Activated naive CD4-positive, alpha-beta T cell treated with anti-CD3 and anti-CD28 coated beads for 36 hours (primary cell): ENCODE data around the gene PAPLN. TPM values are rescaled to one million over a fixed set of nuclear protein-coding genes. Genes with fewer than 3 reads are reported as not detected.

Experiments
- CTCF ChIA-PET: fragments of 350-600 bp; sonication (Branson Sonifier 250); formaldehyde crosslinking; loops from one replicate; lab custom pipeline; 2021; ENCODE audit warnings: antibody characterized with exemption; lab: Charles Lee
- DNase-seq: peaks from one replicate; pipeline ENCODE4 v3.0.0-alpha.2; 2020
- H3K27ac Mint-ChIP-seq: one replicate; pipeline ENCODE4 v1.8.0; 2021; ENCODE audit warnings: mild to moderate bottlenecking, mixed read lengths
- H3K27me3 Mint-ChIP-seq: one replicate; pipeline ENCODE4 v1.8.0; 2021; ENCODE audit warnings: low read depth, mixed read lengths
- H3K36me3 Mint-ChIP-seq: one replicate; pipeline ENCODE4 v1.8.0; 2021; ENCODE audit warnings: low read depth, mixed read lengths
- H3K4me1 Mint-ChIP-seq: one replicate; pipeline ENCODE4 v1.8.0; 2021; ENCODE audit warnings: low read depth, mixed read lengths
- H3K4me3 Mint-ChIP-seq: one replicate; pipeline ENCODE4 v1.8.0; 2021; ENCODE audit warnings: mild to moderate bottlenecking, moderate library complexity, mixed read lengths
- H3K9me3 Mint-ChIP-seq: one replicate; pipeline ENCODE4 v1.8.0; 2021; ENCODE audit warnings: mixed read lengths
- intact Hi-C: fragments of 100-400 bp; cut with micrococcal nuclease; formaldehyde crosslinking; loops from one replicate; pipeline ENCODE4 v1.15.1; 2023
- total RNA-seq, 2 experiments: library from RNA; stranded (reverse); gene quantifications; one replicate each; pipeline ENCODE4 v1.2.3, GENCODE V29; 2021

PAPLN gene
- total RNA-seq, 2 experiments from 2014 or later = 1.0 TPM

DNA sequence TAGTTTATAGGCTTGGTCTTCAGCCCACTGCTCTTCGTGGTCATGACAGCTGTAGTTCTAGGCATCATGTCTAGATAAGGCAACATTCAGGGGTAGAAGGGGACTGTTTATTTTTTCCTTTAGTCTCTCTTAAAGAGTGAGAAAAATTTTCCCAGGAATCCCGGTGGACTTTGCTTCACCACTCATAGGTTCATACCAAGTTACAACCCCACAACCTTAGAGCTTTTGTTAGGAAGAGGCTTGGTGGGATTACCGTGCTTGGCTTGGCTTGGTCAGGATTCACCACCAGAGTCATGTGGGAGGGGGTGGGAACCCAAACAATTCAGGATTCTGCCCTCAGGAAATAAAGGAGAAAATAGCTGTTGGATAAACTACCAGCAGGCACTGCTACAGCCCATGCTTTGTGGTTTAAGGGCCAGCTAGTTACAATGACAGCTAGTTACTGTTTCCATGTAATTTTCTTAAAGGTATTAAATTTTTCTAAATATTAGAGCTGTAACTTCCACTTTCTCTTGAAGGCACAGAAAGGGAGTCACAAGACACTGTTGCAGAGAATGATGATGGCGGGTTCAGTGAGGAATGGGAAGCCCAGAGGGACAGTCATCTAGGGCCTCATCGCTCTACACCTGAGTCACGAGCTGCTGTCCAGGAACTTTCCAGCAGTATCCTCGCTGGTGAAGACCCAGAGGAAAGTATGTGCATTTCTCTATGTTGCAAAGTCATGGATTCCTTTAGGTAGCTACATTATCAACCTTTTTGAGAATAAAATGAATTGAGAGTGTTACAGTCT is 25.9 kb upstream of the PAPLN start:
- H3K9me3 Mint-ChIP-seq = peaks cover 2% of the 10 kb centered on the region
- H3K27me3 Mint-ChIP-seq = no peaks in the 10 kb centered on the region
- CTCF ChIA-PET = interaction anchor here (0.7 kb wide), 1 partner anchor 21 kb away, joined by 3 read pairs; no protein-coding TSS in a partner anchor
- no peak overlapping the region for H3K4me3 Mint-ChIP-seq
- no peak overlapping the region for H3K27ac Mint-ChIP-seq
- peaks cover 30% of the 10 kb centered on the region for H3K36me3 Mint-ChIP-seq
- intact Hi-C loops = no loop called here
- DNase-seq = no peak
- H3K4me1 Mint-ChIP-seq = no peaks in the 10 kb centered on the region

DNA sequence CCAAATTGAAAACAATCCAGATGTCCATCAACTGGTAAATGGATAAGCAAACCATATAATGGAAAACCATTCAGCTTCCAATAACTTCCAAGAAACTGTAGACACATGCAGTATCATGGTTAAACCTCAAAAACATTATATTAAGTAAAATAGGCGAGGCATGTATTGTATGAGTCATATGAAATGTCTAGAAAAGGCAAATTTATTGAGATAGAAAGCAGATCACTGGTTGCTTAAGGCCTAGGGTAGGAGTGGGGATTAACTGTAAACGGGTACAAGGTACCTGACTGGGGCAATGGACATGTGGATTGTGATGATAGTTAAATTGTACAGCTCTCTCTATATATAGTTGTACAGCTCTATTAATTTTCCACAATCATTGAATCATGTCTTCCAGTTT is 21.3 kb upstream of the PAPLN start:
- Mint-ChIP-seq H3K36me3 (peaks cover 16% of the 10 kb centered on the region), H3K27ac (no peak overlapping the region), H3K27me3 (no peaks in the 10 kb centered on the region), H3K4me3 (no peak overlapping the region), H3K9me3 (no peaks in the 10 kb centered on the region), H3K4me1 (no peaks in the 10 kb centered on the region)
- DNase-seq = no peak
- CTCF ChIA-PET = interaction anchor here (0.8 kb wide), 1 partner anchor 256 kb away, joined by 4 read pairs; no protein-coding TSS in a partner anchor
- intact Hi-C loops = no loop called here

DNA sequence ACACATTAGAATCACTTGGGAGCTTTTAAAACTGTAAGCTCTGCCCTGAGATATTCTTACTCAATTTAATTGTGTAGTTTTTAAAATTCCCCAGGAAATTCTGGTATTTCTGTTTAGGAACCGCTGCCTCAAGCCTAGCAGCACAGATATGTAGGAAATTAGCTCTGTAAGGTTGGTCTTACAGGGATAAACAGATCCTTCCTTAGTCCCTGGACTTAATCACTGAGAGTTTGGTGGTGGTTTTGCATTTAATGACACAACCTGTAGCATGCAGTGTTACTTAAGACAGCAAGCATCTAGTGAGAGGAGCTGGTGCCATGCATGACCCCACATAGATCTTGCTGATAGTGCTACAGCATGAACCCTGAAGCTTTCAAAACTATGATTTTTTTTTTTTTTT is 19.9 kb upstream of the PAPLN start:
- intact Hi-C loops = no loop called here
- Mint-ChIP-seq H3K36me3 (peaks cover 18% of the 10 kb centered on the region), H3K4me1 (peaks cover 2% of the 10 kb centered on the region), H3K4me3 (no peak overlapping the region), H3K27ac (no peak overlapping the region), H3K9me3 (no peaks in the 10 kb centered on the region), H3K27me3 (no peaks in the 10 kb centered on the region)
- CTCF ChIA-PET = no interaction called here
- DNase-seq = no peak

- H3K27me3 Mint-ChIP-seq = no peaks in the 10 kb centered on the region
- no peak overlapping the region for H3K27ac Mint-ChIP-seq
- H3K9me3 Mint-ChIP-seq = no peaks in the 10 kb centered on the region
- DNase-seq = no peak
- H3K4me3 Mint-ChIP-seq = no peak overlapping the region
- peaks cover 20% of the 10 kb centered on the region for H3K36me3 Mint-ChIP-seq
- CTCF ChIA-PET = interaction anchor here (0.6 to 1.2 kb wide), 5 partner anchors 11 to 1658 kb away, joined by 3 to 5 read pairs (median 3); no protein-coding TSS in a partner anchor
- intact Hi-C loops = no loop called here
- H3K4me1 Mint-ChIP-seq = peaks cover 7% of the 10 kb centered on the region
These were observed 17.2 kb upstream of the PAPLN start for GRCh38 chr14:73220061-73220460.

DNA sequence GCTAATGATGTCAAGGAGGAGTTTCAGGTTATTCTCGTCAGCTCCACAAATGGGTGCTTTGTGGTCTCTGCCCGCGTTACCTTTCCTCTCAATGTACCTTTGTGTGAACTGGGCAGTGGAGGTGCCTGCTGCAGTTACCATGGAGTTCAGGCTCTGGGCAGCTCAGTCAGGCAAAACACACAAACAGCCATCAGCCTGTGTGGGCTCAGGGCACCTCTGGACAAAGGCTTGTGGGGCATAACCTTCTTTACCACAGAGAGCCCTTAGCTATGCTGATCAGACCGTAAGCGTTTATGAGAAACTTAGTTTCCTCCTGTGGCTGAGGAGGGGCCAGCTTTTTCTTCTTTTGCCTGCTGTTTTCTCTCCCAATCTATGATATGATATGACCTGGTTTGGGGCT is 16.7 kb upstream of the PAPLN start:
- Mint-ChIP-seq H3K27ac (no peak overlapping the region), H3K4me3 (no peak overlapping the region), H3K9me3 (no peaks in the 10 kb centered on the region), H3K36me3 (peaks cover 23% of the 10 kb centered on the region), H3K4me1 (peaks cover 7% of the 10 kb centered on the region), H3K27me3 (no peaks in the 10 kb centered on the region)
- CTCF ChIA-PET = interaction anchor here (0.6 to 1.2 kb wide), 3 partner anchors 11 to 26 kb away, joined by 3 to 6 read pairs (median 3); no protein-coding TSS in a partner anchor
- DNase-seq = no peak
- intact Hi-C loops = no loop called here

DNA sequence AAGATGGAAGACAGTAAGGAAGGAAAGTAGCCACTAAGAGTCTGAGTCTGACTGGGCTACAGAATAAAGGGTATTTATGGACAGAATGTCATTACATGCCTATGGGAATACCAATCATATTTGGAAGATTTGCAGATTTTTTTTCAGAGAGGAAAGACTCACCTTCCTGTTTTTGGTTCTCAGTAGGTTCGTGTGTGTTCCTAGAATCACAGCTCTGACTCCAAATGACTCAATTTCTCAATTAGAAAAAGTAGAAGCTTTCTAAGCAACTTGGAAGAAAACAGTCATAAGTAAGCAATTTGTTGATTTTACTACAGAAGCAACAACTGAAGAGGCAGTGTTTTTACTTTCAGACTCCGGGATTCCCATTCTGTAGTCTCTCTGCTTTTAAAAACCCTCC is 15.4 kb upstream of the PAPLN start:
- intact Hi-C loops = no loop called here
- Mint-ChIP-seq H3K9me3 (no peaks in the 10 kb centered on the region), H3K27ac (no peak overlapping the region), H3K36me3 (peaks cover 22% of the 10 kb centered on the region), H3K4me3 (no peak overlapping the region), H3K27me3 (no peaks in the 10 kb centered on the region), H3K4me1 (peaks cover 7% of the 10 kb centered on the region)
- CTCF ChIA-PET = interaction anchor here (0.6 kb wide), 1 partner anchor 111 kb away, joined by 4 read pairs; no protein-coding TSS in a partner anchor
- no peak for DNase-seq

- H3K4me3 Mint-ChIP-seq = no peak overlapping the region
- intact Hi-C loops = no loop called here
- no peaks in the 10 kb centered on the region for H3K27me3 Mint-ChIP-seq
- H3K9me3 Mint-ChIP-seq = no peaks in the 10 kb centered on the region
- peaks cover 7% of the 10 kb centered on the region for H3K4me1 Mint-ChIP-seq
- CTCF ChIA-PET = interaction anchor here (0.6 kb wide), 2 partner anchors 67 to 1819 kb away, joined by 3 to 4 read pairs; no protein-coding TSS in a partner anchor
- peaks cover 19% of the 10 kb centered on the region for H3K36me3 Mint-ChIP-seq
- no peak overlapping the region for H3K27ac Mint-ChIP-seq
- peak; percentile 42 for DNase-seq
These were observed 14.3 kb upstream of the PAPLN start for GRCh38 chr14:73223049-73223448.

DNA sequence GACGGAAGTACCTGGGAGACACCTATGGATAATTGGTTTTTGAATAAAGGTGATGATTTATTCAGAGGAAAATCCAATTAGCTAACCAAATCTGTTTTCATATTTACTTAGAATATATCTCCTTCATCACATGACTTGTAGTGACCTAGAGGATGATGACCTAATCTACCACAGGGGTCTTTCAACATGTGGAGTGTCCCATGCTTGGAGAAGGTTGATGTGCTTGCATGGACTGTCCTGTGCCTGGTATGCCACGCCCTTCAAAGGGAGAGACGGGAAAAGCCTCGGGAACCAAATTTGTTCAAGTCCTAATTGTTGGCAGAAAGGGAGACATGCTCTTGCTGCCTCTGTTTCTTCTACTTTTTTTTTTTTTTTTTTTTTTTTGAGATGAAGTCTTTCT is 11.8 kb upstream of the PAPLN start:
- H3K27me3 Mint-ChIP-seq = no peaks in the 10 kb centered on the region
- CTCF ChIA-PET = no interaction called here
- intact Hi-C loops = no loop called here
- DNase-seq = no peak
- no peak overlapping the region for H3K4me3 Mint-ChIP-seq
- no peak overlapping the region for H3K27ac Mint-ChIP-seq
- peaks cover 12% of the 10 kb centered on the region for H3K36me3 Mint-ChIP-seq
- H3K9me3 Mint-ChIP-seq = no peaks in the 10 kb centered on the region
- peaks cover 7% of the 10 kb centered on the region for H3K4me1 Mint-ChIP-seq

GRCh38 chr14:73227812-73228781 is 9.2 kb upstream of the PAPLN start:
- H3K27ac Mint-ChIP-seq = no peak overlapping the region
- H3K27me3 Mint-ChIP-seq = peaks cover 2% of the 10 kb centered on the region
- no peaks in the 10 kb centered on the region for H3K9me3 Mint-ChIP-seq
- intact Hi-C loops = no loop called here
- no peak for DNase-seq
- no peak overlapping the region for H3K4me3 Mint-ChIP-seq
- CTCF ChIA-PET = interaction anchor here (0.6 kb wide), 1 partner anchor 67 kb away, joined by 3 read pairs; no protein-coding TSS in a partner anchor
- H3K4me1 Mint-ChIP-seq = peaks cover under 1% of the 10 kb centered on the region
- H3K36me3 Mint-ChIP-seq = peaks cover 5% of the 10 kb centered on the region

DNA sequence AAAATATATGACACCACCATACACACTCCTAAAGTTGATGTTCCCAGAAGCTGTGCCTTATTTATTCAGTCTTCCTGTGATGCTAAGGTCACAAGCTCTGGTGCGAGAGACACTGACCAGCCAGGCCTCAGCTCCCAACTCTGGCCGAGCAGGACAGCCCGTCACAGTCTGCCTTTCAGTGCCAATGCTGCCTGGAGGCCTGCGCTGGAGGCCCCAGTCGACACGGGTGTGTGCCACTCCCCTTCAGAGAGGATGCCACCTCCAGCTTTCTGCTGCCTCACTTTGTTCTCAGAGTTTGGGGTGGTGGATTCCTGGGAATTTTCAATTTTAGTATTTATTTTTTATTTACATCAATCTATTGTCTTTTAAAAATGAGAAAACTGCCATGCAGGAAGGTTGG is 7.3 kb upstream of the PAPLN start:
- Mint-ChIP-seq H3K36me3 (peaks cover 3% of the 10 kb centered on the region), H3K4me3 (no peak overlapping the region), H3K9me3 (no peaks in the 10 kb centered on the region), H3K4me1 (no peaks in the 10 kb centered on the region), H3K27ac (no peak overlapping the region), H3K27me3 (peaks cover 11% of the 10 kb centered on the region)
- CTCF ChIA-PET = no interaction called here
- no peak for DNase-seq
- intact Hi-C loops = no loop called here

- CTCF ChIA-PET = interaction anchor here (0.9 to 1.9 kb wide), 6 partner anchors 10 to 808 kb away, joined by 3 to 5 read pairs (median 3); no protein-coding TSS in a partner anchor
These were observed 5.1 kb upstream of the PAPLN start for GRCh38 chr14:73231981-73232851.

More at GRCh38 chr14:73231981-73232851, 5.1 kb upstream of the PAPLN start:
- Mint-ChIP-seq H3K36me3 (no peaks in the 10 kb centered on the region), H3K4me1 (peaks cover 4% of the 10 kb centered on the region), H3K27ac (no peak overlapping the region), H3K9me3 (no peaks in the 10 kb centered on the region), H3K4me3 (no peak overlapping the region), H3K27me3 (peaks cover 32% of the 10 kb centered on the region)
- no peak for DNase-seq
- intact Hi-C loops = no loop called here
